NCI-H146 (cell line): Measurements from ENCODE around the gene LPIN3.

Source experiments
- DNase-seq: peaks from one replicate; lab custom pipeline; 2025; lab: John Stamatoyannopoulos, UW

Gene LPIN3

DNA sequence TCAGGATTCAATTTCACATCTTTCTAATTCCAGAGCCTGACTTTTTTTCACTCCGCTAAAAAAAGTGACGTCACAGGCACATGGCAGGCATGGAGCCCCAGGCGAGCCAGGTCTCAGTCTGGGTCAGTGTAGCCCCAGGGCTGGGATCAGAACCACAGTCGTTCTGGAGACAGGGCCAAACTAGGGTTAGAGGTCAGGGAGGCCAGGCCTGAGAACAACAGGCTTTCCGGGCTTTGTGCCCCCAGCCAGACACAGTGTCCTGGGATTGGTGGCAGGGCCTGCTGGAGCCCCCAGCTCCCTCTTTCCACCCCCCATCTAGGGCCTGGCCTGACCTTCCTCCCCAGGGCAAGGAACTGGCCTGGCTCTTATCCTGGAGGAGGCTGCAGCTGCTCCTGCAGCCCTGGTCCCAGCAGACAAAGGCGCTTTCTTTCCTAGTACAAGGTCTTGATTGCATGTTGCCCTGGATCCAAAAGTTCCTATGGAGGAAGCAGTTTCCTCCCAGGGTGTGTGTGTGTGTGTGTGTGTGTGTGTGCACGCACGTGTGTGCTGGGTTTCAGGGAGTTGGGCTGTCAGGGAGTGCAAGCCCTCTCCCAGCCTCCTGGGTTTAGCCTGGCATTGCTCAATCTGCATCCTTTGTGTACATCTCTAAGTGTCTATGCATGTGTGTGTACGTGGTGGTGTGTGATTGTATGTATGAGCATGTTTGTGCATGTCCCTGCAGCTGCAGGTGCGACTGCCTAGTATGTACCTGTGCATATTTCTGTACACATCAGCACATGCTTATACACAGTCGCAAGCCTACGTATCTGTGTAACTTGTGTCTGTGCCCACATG, 52.5 kb downstream of the LPIN3 start:
- DNase-seq, result no peak

DNA sequence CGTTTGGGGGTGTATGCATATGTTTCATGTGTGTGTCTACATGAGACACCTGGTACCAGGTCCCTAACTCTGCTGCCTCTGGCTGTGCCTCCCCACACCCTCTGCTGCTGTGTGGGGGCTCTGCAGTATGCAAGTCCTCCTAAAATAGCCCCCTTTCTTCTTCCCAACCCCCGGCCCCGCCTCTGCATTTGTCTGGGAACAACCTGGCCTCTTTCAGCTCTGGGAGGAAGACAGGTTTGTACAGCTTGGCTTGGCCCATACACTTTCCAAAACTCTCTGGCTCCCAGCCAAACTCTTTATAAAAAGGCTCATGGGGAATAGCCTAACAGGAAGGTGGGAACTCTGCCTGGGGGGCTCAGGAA, 53.1 kb downstream of the LPIN3 start:
- no peak for DNase-seq

DNA sequence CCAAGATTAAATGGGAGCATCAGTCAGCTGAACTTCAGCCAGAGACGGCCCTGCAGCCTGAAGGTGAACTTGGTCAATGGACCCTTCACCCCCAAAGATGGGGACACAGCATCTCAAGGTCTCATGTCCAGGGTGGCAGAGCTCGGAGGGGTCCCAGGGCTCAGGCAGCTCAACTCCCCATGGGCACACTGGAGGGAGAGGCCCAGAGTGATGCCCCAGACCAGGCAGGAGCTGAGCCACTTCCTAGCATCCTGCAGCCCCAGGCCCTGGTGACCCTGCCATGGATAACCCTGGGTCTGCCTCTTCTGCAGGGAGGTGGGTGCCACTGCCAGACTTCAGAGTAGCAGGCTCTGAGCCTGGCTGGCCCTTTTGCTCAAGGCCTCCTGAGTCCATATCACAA, 53.5 kb downstream of the LPIN3 start:
- DNase-seq, result no peak

DNA sequence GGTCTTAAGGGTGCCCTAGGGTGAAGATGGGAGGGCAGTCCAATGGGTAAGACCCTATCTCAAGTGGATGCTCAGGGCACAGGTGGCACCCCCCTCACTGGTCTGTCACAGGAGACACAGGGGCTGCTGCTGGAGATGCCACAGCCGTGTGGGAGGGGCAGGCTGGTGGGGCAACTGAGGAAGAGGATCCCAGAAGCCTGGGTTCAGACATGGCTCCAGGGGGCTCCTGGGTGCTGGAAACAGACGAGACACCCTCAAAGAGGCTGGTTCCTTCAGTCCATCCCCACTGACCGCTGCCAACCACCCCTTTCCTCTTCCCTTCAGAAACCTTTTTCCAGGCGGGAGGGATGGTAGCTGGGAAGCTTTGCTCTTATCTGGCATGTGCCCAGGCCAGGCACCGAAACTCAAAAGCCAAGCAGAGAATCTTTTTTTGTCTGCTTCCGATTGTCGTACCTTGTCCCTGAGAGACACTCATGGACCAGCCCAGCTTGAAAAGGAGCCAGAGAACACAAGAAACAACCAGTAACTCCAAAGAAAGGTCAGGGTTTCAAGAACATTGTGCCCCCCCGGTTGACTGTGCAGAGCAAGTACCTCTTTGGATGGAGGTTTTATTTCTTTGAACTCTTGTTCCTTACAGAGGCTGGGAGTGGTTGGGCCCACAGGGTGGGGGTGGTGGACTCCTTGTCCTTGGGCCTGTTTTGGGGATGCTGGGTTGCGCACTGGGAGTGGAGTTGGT, 54.5 kb downstream of the LPIN3 start:
- no peak for DNase-seq

DNA sequence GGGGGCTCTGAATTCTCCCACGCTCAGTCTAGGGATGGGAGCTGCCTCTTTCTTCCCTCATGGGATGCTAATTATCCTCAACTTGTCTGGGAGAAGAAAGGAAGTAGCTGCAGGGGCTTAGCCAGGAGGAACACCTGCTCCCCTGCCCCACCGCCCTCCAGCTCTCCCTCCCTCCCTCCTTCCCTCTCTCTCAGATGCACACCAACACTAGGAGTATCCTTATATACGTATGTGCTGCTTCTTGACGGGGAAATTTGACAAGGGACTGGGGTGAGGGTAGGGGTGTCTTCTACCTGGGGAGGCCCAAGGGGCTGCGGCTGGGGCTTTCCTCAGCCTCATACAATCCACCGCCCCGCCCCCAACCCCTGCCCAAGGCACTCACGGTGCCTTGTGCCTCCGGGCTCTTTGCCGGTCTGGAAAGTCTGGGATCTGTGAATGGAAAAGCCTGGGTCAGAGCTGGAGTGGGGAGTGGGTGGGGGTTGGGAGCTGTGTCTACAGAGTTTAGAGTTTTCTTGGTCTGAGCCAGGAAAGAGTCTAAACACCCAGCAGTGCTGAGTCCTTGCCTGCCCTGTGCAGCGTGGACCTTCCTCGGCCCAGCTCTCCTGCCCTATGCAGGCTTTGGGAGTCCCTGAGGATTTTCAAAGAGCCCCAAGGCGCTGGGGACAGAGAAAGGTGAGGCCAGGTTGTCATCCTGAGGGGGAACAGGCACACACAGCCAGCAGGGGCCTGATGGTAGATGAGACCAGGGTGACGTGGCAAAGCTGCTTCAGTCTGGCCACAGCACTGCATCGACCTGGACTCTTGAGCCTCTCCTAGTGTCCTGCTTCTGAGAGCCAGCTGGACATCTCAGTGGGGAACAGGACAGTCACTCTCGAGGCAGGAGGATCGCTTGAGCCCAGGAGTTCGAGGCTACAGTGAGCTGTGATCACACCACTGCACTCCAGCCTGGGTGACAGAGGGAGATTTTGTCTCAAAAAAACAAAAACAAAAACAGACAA, 55.3 kb downstream of the LPIN3 start:
- DNase-seq, result no peak

DNA sequence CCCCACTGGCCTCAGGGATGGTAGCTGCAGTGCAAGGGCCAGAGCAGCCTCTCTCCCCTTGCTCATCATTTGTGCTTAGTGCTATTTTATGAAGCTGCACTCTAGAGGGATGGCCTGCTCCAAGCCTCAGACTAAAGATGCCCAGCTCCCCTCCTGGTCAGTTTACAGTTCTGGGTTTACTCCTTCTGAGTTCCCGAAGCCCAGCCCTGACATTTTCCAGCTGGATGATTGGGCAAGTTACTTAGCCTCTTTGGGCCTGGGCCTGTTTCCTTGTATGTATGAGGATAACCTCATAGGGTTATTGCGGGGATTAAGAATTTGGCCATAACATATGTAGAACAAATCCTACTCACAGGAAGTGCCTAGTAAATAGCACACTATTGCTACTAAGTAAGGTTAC, 57.8 kb downstream of the LPIN3 start:
- no peak for DNase-seq

DNA sequence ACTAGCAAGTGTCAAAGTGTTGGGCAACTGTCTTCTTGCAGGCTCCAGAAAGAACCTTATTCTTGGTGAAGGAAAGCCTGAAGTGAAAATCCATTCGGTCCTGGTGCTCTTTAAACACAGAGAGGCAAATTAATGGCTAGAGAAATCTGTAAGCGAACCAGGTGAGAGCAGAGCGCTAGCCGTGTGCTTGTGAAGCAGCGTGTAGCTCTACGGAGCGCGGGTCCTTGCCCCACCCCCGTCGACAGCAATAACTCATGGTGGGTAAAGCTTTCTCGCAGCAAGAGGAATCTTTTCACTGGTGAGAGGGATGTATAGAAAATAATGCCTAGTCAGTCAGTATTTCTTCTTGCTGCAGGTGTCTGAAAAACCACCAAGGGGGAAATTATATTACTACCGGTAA, 63.0 kb downstream of the LPIN3 start:
- no peak for DNase-seq

DNA sequence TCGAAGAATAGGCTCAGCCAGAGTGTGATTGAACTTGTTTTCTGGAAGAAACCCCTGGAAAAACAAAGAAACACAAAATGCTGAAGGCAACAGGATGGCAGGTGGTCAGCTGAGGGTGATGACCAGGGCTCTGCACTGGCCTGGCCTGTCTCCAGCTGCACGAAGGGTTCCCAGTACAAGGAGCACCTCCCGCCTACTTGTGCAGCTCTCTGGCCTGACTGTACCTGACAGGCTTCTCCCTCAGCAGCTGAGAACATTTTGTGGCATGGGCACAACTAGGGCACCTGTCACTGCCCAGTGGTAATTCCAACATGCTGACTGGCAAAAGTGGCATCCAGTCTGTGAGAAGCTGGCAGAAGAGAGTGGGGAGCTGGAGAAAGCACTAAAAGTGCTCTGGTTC, 64.8 kb downstream of the LPIN3 start:
- DNase-seq, result no peak

DNA sequence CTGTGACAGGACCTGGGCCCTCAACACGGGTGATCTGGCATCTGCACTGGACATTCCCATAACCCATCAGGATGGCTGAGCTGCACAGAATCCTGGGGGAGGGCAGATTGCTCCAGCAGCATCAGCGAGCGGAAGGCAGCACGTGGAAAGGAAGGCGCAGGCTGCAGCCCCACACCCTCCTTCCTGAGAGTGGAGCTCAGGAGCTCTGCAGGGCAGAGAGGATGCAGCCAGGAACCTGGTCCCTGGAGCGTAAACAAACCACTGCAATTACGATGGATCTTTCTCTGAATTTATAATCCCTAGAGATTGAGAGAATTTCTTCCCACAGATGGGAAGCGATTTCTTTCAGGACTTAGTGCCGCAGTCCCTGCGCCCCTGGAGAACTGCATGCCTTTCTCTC, 65.7 kb downstream of the LPIN3 start:
- DNase-seq, result no peak

DNA sequence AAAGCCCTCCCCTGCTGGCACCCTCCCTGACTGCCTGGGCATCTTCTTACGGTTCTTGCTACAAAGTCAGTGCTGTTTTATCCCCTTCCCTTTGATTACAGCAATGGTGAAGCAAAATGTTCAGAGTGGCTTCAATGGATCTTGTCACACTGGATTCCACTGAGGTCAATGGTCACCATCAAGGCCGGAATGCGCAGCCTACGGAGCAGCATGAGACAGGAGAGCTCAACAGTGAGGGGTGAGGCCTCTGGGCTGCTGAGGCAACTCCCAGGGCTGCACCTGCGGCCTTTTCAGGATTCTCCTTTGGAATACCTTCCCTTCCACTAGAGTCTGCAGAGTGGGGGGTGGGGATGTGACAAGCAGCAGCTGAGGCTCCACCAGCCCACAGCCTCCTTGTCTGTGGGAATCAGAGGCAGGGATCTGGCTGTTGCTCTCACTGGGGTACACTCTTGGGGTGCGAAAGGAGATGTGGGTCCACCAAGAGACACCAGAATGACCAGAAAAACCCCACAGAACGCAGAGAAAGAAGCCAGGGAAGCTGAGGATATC, 66.3 kb downstream of the LPIN3 start:
- no peak for DNase-seq

DNA sequence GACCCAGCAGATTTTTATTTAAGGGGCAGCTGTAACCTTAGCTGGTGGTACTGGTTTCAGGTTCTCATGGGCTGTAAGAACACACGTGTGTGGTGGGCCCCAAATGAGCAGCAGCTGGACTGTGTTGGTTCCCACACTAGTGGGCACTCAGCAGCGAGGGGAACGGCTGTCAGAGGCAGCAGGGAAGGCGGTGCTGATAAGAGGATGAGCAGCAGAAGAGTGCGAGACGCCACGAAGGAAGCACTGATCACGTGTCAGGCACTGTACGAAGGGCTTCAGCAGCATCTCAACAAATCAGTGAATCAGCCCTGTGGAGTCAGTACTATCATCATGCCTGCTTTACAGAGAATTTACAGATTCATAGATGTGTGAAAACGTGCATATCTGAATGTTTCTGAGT, 67.0 kb downstream of the LPIN3 start:
- no peak for DNase-seq

DNA sequence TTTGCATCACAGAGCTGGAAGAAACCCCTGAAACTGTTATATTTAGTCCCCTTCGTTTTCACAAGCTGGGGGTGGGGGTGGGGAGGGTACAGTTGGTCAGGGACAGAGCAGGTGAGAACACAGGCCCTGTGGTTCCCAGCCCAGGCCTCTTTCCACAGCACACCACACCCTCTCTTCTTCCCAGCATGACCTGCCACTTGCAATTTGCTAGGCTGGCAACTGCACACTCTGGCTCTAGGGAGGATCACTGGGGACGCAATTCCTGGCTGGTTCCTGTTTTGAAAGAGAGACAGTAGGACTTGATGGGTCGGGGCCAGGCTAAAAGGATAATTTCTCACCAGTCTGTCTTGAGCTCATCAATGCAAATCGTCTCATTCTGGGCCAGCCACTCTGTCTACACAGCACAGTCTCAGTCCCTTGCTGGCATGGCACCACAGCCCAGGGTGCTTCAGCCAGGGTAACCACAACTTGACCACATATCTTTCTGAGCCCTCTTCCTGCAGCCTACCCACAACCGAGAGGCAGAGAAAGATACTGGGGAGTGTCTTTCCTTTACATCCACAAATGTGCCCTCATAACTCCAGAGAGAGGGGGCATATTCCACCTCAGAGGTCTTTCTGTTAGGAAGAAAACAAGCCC, 67.7 kb downstream of the LPIN3 start:
- no peak for DNase-seq

DNA sequence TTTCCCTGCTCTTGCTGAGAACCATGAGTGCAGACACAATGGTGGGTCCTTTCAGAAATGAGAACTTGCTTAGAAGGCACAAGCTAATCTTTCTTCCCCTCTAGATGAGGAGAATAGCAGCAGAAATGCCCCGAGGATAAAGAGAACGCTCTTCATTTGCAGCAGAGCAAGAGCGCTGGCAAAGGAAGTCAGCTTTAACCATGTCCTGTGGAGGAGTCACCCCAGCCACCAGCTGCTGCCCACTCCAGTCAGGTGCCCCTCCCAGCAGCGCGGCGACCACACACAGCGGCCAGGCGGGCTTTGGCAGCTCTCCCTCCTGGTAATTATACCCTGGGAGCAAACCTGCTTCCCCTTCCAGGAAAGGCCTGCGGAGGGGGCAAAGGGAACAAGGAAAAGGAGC, 68.4 kb downstream of the LPIN3 start:
- DNase-seq, result no peak
